HG02943 (cell line): ENCODE data around the gene DUSP19.

ENCODE experiments used
- ATAC-seq: cut with Tn5 transposase; IDR thresholded peaks from one replicate; pipeline ENCODE4 v1.9.1; 2021; ENCODE audit warnings: mild to moderate bottlenecking, low read depth, moderate library complexity; ENCODE audit not compliant: unreplicated experiment

The DUSP19 gene

DNA sequence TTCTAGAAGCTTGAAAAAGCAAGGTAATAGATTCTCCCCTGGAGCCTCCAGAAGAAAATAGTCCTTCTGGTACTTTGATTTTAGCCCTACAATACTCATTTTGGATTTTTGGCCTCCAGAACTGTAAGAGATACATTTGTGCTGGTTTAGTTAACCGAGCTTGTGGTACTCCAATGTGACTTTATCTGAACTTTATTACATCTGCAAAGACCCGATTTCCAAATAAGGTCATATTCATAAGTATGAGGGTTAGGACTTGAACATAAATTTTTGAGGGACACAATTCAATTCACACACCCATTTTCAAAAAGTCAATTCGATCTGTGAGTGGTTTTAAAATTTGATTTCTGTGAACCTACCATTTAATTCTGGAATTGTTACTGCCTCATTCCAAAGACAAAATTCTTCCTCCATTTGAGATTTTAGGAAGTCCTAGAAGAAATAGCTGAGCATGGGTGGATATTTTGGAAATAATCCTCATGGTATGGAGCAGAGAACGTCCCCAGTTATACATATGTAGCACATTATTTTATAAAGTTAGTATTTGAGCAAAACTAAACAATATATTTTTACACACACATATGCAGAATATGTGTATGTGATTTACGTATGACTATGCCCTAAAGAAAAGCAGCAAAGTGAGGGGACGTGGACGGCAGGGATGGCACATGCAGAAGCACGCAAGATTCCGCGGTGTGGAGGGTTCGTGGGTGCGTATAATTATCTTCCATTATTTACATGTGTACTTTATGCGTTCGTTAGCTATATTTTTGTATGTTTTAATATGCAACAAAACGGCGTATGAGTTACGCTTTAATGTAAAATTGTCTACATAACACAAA is 44.8 kb downstream of the DUSP19 start:
- ATAC-seq: no peak

DNA sequence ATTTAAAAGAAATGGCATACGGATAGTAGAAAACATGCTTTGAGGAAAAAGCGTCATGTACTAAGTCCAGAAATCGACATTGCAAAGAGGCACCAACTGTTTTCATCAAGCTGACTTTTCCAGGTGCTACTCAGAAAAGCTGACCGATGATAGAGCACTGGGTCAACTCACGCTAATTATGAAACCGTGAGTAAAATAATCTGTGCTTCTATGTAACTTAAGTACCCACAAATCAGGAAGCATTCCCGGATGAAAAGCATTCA is 45.3 kb downstream of the DUSP19 start:
- peak; percentile 33 for ATAC-seq

DNA sequence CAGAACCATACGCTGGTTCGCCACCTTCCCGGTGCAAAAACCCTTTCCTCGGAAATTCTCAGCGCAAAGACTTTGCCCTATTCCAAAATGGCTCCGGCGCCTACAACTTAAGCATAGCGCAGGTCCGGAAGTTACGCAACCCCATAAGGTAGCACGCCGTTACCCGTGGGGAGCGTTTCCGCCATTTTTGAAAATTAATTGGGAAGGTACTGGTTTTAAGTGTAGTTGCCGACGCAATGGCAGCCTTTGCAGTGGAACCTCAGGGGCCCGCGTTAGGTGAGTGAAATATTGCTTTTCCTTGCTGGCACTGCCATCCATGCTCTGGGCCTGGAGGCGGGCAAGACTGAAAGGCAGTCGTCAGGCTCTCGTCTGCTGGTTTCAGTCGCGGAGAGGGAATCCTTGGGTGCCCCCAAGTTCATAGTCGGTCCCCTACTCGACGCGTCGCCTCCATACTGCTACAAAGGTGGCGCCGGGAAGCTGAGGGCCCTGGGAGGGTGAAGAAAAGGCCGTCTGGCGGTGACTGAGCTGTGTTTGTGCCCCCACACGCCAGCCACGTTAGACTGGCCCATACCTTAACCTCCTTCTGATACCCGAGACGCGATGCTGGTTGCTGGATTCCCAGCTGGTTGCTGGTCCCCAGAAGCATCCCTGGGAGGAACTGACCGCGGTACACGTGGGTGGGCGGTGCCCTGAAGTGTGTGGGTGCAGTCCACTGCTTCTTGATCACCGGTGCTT is 45.8 kb downstream of the DUSP19 start, which contains the start of gene NUP35:
NUP35 (plus strand) TSS at position 222 of the 735 bp plus-strand sequence; CDS start at position 237, 15 bp downstream.
- peak; percentile 93 for ATAC-seq

DNA sequence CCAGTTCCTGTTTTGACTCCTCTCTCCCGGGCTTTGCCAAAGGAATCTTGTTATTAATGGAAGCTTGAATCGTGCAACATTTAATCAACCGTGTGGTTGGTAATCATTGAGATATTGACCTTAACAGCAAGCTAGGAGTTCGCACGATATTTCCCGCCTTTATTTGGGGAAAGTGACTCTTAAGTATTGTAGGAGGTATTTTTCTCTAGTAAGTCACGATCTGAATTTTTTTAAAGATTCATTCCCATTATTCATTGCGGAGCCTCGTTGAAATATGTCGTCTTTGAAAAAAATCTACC is 46.4 kb downstream of the DUSP19 start:
- no peak for ATAC-seq

DNA sequence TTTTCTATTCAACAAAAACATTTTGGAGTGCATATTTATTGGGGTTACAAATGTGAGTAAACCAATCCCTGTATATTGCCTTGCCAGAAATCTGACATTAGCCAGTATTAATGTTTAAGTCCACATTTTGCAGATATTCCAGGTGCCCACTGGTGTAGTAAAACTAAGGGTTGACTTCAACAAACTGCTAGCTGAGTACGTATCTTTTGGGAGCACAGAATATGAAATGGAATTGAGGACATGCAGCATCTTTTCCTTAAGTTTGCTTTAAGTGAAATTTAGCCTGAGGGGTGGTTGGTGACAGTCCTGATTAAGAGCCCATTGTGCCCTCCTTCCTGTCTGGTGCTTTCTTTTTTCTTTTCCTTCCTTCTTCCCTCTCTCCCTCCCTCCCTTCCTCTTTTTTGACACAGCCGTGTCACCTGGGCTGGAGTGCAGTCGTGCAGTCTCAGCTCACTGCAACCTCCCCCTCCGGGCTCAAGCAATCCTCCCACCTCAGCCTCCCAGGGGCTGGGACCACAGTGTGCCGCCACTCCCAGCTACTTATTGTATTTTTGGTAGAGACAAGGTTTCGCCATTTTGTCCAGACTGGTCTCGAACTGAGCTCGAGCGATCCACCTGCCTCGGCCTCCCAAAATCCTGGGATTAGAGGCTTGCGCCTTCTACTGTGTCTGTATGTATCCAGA is 47.3 kb downstream of the DUSP19 start:
- ATAC-seq: no peak

DNA sequence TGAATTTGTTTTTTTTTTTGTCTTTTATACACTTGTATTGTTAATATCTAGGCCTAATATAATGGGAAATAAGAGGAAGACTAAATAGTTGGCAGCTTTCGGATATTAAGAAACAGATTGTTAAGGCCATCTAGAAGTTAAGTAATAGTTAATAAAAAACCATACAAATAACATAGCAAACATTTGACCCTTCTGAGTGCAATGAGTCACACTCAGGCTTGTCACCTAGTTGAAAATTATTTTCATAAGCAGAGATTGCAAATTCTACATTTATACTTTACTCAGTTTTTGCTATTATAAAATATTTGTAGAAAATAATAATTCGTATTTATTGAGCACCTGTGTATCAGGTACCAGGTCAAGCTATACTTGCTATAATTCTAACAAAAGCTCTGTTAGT is 48.1 kb downstream of the DUSP19 start:
- ATAC-seq: no peak

DNA sequence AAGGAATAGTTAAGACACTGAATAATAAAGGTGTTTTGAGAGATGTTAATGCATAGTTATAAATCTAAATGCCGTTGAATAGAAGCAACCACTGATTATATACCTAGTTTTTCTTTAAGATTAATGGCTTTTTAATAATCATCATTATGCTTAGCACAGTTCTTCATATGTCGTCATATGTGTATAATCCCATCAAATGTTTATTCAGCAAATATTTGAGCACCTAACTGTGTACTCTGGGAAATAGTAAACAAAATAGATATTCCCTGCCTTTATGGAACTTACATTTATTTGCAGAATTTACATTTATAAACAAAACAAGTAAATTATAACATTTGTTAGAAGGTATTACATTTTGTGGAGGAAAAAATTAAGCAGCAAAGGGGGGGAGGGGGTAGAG is 55.5 kb downstream of the DUSP19 start:
- no peak for ATAC-seq

DNA sequence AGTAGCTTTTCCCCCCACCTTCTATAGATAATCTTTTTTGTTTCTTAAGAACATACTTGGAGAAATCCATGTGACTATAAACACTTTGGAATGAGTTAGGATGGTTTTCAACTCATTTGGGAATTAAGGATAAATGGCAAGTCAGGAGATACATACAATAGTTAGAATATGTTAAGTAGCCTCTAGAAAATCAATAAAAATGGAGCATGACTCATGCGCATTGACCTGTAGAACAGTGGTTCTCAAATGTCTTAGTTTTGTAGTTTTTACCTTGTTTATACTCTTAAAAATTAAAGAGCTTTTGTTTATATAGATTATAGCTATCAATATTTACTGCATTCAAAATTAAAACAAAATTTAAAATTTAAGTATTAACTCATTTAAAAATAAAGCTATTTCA is 70.4 kb downstream of the DUSP19 start:
- ATAC-seq: no peak

DNA sequence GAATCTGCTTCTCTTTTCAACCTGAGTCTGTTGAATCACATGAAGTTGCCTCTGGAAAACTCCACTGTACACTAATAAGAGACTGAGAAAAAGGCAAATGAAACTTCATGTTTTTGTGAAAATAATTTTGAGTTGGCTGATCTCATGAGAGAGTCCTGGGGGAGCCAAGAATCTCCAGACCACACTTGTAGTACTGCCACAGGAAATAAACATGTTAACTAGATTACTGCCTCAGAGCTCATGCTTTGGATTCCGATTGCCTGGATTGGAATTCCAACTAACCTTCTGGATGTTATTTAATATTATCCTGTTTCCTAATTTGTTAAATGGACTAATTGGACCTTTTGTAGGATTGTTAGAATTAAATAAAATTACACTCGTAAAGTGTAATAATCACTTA is 70.9 kb downstream of the DUSP19 start:
- ATAC-seq: no peak
